Measurements from ENCODE around the gene MYH10. TPM values are rescaled to one million over a fixed set of nuclear protein-coding genes. Genes with fewer than 3 reads are reported as not detected.

Gene MYH10
- total RNA-seq, 1 experiment from 2014 or later: 1.6 TPM

- BruUV-seq (replicated peaks): no TSS peak
- H3K4me3 ChIP-seq: no peak overlapping the region
- no peak for DNase-seq
- no peak overlapping the region for H3K27ac ChIP-seq
- no peak overlapping the region for H3K4me2 ChIP-seq
- H3K9me3 ChIP-seq (ENCODE audit: insufficient read depth, low read depth): no peaks in the 10 kb centered on the region
- H3K9me2 ChIP-seq (ENCODE audit: insufficient read depth): no peaks in the 10 kb centered on the region
- no peaks in the 10 kb centered on the region for H3K36me3 ChIP-seq (ENCODE audit: low read depth)
- ChIA-PET POLR2A (ENCODE audit: unreplicated experiment) (no interaction called here), CTCF (no interaction called here)
- no peak overlapping the region for H2AFZ ChIP-seq
- H3K27me3 ChIP-seq (ENCODE audit: insufficient read depth, low read depth): peaks cover 22% of the 10 kb centered on the region; the same call in 1 of the 2 replicates
- no peaks in the 10 kb centered on the region for H3K79me2 ChIP-seq (ENCODE audit: low read depth)
- H4K20me1 ChIP-seq (ENCODE audit: insufficient read depth): no peaks in the 10 kb centered on the region
- no peaks in the 10 kb centered on the region for H3K4me1 ChIP-seq (replicated peaks; ENCODE audit: insufficient read depth)
- intact Hi-C loops (cut with micrococcal nuclease; ENCODE audit: unreplicated experiment): no loop called here
- no peaks in the 10 kb centered on the region for H3F3A ChIP-seq (ENCODE audit: insufficient read depth, low read depth)
- TF ChIP-seq EZH2 (IDR thresholded peaks at IDR 0.05; ENCODE audit: low read depth) (no peak), CTCF (conservative IDR thresholded peaks at IDR 0.05) (no peak)
Observed at GRCh38 chr17:8674344-8675305, 44.1 kb upstream of the MYH10 start.

GRCh38 chr17:8673612-8674011 lies 43.1 kb upstream of the MYH10 start:
- Histone ChIP-seq H3K36me3 (ENCODE audit: low read depth) (no peaks in the 10 kb centered on the region), H3K27me3 (ENCODE audit: insufficient read depth, low read depth) (peaks cover 27% of the 10 kb centered on the region; the same call in 1 of the 2 replicates), H2AFZ (no peak overlapping the region), H4K20me1 (ENCODE audit: insufficient read depth) (no peaks in the 10 kb centered on the region), H3K79me2 (ENCODE audit: low read depth) (no peaks in the 10 kb centered on the region), H3K4me2 (no peak overlapping the region), H3K27ac (no peak overlapping the region), H3K4me1 (replicated peaks; ENCODE audit: insufficient read depth) (no peaks in the 10 kb centered on the region), H3F3A (ENCODE audit: insufficient read depth, low read depth) (no peaks in the 10 kb centered on the region), H3K9me3 (ENCODE audit: insufficient read depth, low read depth) (no peaks in the 10 kb centered on the region), H3K4me3 (no peak overlapping the region), H3K9me2 (ENCODE audit: insufficient read depth) (no peaks in the 10 kb centered on the region)
- BruUV-seq (replicated peaks): no TSS peak
- ChIA-PET CTCF (no interaction called here), POLR2A (ENCODE audit: unreplicated experiment) (interaction anchor here (0.7 kb wide), 1 partner anchor 38 kb away, joined by 5 read pairs; no protein-coding TSS in a partner anchor)
- TF ChIP-seq EZH2 (IDR thresholded peaks at IDR 0.05; ENCODE audit: low read depth) (no peak), CTCF (conservative IDR thresholded peaks at IDR 0.05) (no peak)
- DNase-seq: no peak
- intact Hi-C loops (cut with micrococcal nuclease; ENCODE audit: unreplicated experiment): no loop called here

- Histone ChIP-seq H3K79me2 (ENCODE audit: low read depth) (no peaks in the 10 kb centered on the region), H3K36me3 (ENCODE audit: low read depth) (no peaks in the 10 kb centered on the region), H3K9me2 (ENCODE audit: insufficient read depth) (no peaks in the 10 kb centered on the region), H2AFZ (no peak overlapping the region), H3K27ac (no peak overlapping the region), H3F3A (ENCODE audit: insufficient read depth, low read depth) (no peaks in the 10 kb centered on the region), H3K9me3 (ENCODE audit: insufficient read depth, low read depth) (no peaks in the 10 kb centered on the region), H3K4me2 (no peak overlapping the region), H3K4me1 (replicated peaks; ENCODE audit: insufficient read depth) (no peaks in the 10 kb centered on the region), H3K27me3 (ENCODE audit: insufficient read depth, low read depth) (peaks cover 32% of the 10 kb centered on the region; the same call in 1 of the 2 replicates), H3K4me3 (no peak overlapping the region), H4K20me1 (ENCODE audit: insufficient read depth) (no peaks in the 10 kb centered on the region)
- POLR2A ChIA-PET (ENCODE audit: unreplicated experiment): no interaction called here
- no peak for TF ChIP-seq CTCF (conservative IDR thresholded peaks at IDR 0.05)
- TF ChIP-seq EZH2 (IDR thresholded peaks at IDR 0.05; ENCODE audit: low read depth): no peak
- no TSS peak for BruUV-seq (replicated peaks)
- intact Hi-C loops (cut with micrococcal nuclease; ENCODE audit: unreplicated experiment): no loop called here
- DNase-seq: no peak
- CTCF ChIA-PET: no interaction called here
Observed at GRCh38 chr17:8672326-8672725, 41.8 kb upstream of the MYH10 start.

Measured in PC-9 (cell line).